ENCODE data around the gene THG1L. TPM values are rescaled to one million over a fixed set of nuclear protein-coding genes. Genes with fewer than 3 reads are reported as not detected.

The THG1L gene
- total RNA-seq, 1 experiment from 2014 or later: 11.0 TPM

- H3K36me3 Mint-ChIP-seq (ENCODE audit: insufficient read depth, unreplicated experiment): peaks cover 37% of the 10 kb centered on the region
- H3K27me3 Mint-ChIP-seq (ENCODE audit: unreplicated experiment): no peaks in the 10 kb centered on the region
- H3K4me3 Mint-ChIP-seq (ENCODE audit: low read depth, unreplicated experiment): peak within 1 kb of the TSS; percentile 82
- no TSS peak for BruUV-seq (replicated peaks)
- no peaks in the 10 kb centered on the region for H3K9me3 Mint-ChIP-seq (ENCODE audit: low read depth, unreplicated experiment)
- intact Hi-C loops (cut with micrococcal nuclease; ENCODE audit: unreplicated experiment): loop anchor here (1.0 to 10.0 kb wide), 4 partner anchors 74 to 594 kb away; no protein-coding TSS in a partner anchor
- peaks cover 22% of the 10 kb centered on the region for H3K4me1 Mint-ChIP-seq (ENCODE audit: low read depth, unreplicated experiment)
- CTCF ChIA-PET: interaction anchor here (0.6 to 1.5 kb wide), 9 partner anchors 12 to 417 kb away, joined by 3 to 13 read pairs (median 4); partner anchors contain the start of gene THG1L
- peak; percentile 100 for TF ChIP-seq CTCF (IDR thresholded peaks at IDR 0.05; ENCODE audit: unreplicated experiment)
- peak within 1 kb of the TSS; percentile 88 for H3K27ac Mint-ChIP-seq (ENCODE audit: unreplicated experiment)
- DNase-seq: peak; percentile 95
These were observed 12.2 kb downstream of the THG1L start, which contains the start of gene LSM11 for GRCh38 chr5:157743163-157744050. Gene LSM11 (plus strand): TSS chr5:157743712. CDS start chr5:157743751, 39 bp downstream.

- Mint-ChIP-seq H3K9me3 (ENCODE audit: low read depth, unreplicated experiment) (no peaks in the 10 kb centered on the region), H3K4me3 (ENCODE audit: low read depth, unreplicated experiment) (peak overlapping the region; percentile 82), H3K4me1 (ENCODE audit: low read depth, unreplicated experiment) (peaks cover 22% of the 10 kb centered on the region), H3K27me3 (ENCODE audit: unreplicated experiment) (no peaks in the 10 kb centered on the region), H3K36me3 (ENCODE audit: insufficient read depth, unreplicated experiment) (peaks cover 37% of the 10 kb centered on the region), H3K27ac (ENCODE audit: unreplicated experiment) (peak overlapping the region; percentile 88)
- intact Hi-C loops (cut with micrococcal nuclease; ENCODE audit: unreplicated experiment): loop anchor here (10.0 kb wide), 1 partner anchor 490 kb away; no protein-coding TSS in a partner anchor
- no peak for TF ChIP-seq CTCF (IDR thresholded peaks at IDR 0.05; ENCODE audit: unreplicated experiment)
- no TSS peak for BruUV-seq (replicated peaks)
- no peak for DNase-seq
- CTCF ChIA-PET: interaction anchor here (1.0 to 1.5 kb wide), 5 partner anchors 13 to 416 kb away, joined by 3 to 13 read pairs (median 4); partner anchors contain the start of gene THG1L
These were observed 13.1 kb downstream of the THG1L start for GRCh38 chr5:157744051-157745011.

- H3K9me3 Mint-ChIP-seq (ENCODE audit: low read depth, unreplicated experiment): no peaks in the 10 kb centered on the region
- H3K4me3 Mint-ChIP-seq (ENCODE audit: low read depth, unreplicated experiment): peak overlapping the region; percentile 82
- TF ChIP-seq CTCF (IDR thresholded peaks at IDR 0.05; ENCODE audit: unreplicated experiment): no peak
- peaks cover 22% of the 10 kb centered on the region for H3K4me1 Mint-ChIP-seq (ENCODE audit: low read depth, unreplicated experiment)
- H3K27me3 Mint-ChIP-seq (ENCODE audit: unreplicated experiment): no peaks in the 10 kb centered on the region
- no peak overlapping the region for H3K27ac Mint-ChIP-seq (ENCODE audit: unreplicated experiment)
- no peak for DNase-seq
- CTCF ChIA-PET: no interaction called here
- BruUV-seq (replicated peaks): no TSS peak
- H3K36me3 Mint-ChIP-seq (ENCODE audit: insufficient read depth, unreplicated experiment): peaks cover 37% of the 10 kb centered on the region
- intact Hi-C loops (cut with micrococcal nuclease; ENCODE audit: unreplicated experiment): loop anchor here (10.0 kb wide), 1 partner anchor 490 kb away; no protein-coding TSS in a partner anchor
These were observed 13.8 kb downstream of the THG1L start for GRCh38 chr5:157745041-157745456.

- peaks cover 22% of the 10 kb centered on the region for H3K4me1 Mint-ChIP-seq (ENCODE audit: low read depth, unreplicated experiment)
- H3K9me3 Mint-ChIP-seq (ENCODE audit: low read depth, unreplicated experiment): no peaks in the 10 kb centered on the region
- no peak overlapping the region for H3K27ac Mint-ChIP-seq (ENCODE audit: unreplicated experiment)
- no TSS peak for BruUV-seq (replicated peaks)
- H3K27me3 Mint-ChIP-seq (ENCODE audit: unreplicated experiment): no peaks in the 10 kb centered on the region
- TF ChIP-seq CTCF (IDR thresholded peaks at IDR 0.05; ENCODE audit: unreplicated experiment): no peak
- no peak overlapping the region for H3K4me3 Mint-ChIP-seq (ENCODE audit: low read depth, unreplicated experiment)
- DNase-seq: no peak
- intact Hi-C loops (cut with micrococcal nuclease; ENCODE audit: unreplicated experiment): loop anchor here (10.0 kb wide), 1 partner anchor 492 kb away; no protein-coding TSS in a partner anchor
- H3K36me3 Mint-ChIP-seq (ENCODE audit: insufficient read depth, unreplicated experiment): peaks cover 25% of the 10 kb centered on the region
- CTCF ChIA-PET: no interaction called here
These were observed 16.0 kb downstream of the THG1L start for GRCh38 chr5:157747173-157747740.

Data from Calu3 (cell line).